HG02588 (cell line): Measurements from ENCODE around the gene FOXS1.
"Not testable (repeated sequence)": the region's sequence is repeated elsewhere in the genome, so short reads cannot be mapped to it uniquely, and the experiment has no call there.

Experiments used
- ATAC-seq: cut with Tn5 transposase; IDR thresholded peaks from one replicate; pipeline ENCODE4 v1.9.1; 2021; ENCODE audit warnings: mild to moderate bottlenecking, moderate library complexity; ENCODE audit not compliant: unreplicated experiment

The FOXS1 gene

DNA sequence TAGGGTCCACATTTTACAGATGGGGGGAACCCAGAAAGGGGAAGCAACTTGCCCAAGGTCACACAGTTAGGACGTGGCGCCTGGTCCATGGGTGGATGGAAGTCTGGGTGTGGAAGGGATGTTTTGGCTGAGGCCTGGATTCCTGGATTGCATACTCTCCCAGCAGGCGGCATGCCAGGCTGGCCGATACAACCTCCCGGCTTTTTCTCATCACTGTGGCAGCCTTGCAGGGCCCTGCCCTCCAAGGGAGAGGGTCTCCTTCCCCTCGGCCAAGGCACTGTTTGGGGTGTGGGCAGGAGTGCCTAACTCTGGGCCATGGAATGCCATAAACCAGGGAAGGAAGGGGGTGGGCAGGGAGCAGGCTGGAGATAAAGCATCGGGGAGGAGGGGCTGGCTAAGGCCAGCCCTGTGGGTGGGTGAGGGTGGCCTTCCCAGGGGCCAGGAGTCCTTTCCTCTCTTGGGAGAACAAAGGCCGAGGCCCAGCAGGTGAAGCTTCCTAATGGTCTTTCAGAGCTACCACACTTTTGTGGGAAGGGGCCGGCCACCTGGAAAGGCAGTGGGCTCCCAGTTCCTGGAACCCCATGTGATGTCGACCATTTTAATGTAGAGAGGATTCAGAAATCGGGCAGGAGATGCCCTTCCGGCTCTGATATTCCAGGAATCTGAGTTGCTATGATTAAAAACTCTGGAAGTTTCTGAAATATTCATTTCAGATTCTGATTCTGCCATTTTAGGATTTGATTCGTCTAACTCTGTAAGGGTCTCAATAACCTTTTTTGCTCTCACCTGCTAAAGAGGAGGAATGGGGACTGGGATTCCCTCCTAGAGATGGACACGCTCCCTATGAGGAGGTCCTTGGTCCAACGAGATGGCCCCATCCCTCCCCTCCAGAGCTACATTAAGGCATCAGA lies 4.2 kb downstream of the FOXS1 start:
- no peak for ATAC-seq

- no peak for ATAC-seq
These were observed 5.5 kb downstream of the FOXS1 start for GRCh38 chr20:31839782-31840487.

GRCh38 chr20:31838646-31839292 lies 6.6 kb downstream of the FOXS1 start:
- no peak for ATAC-seq

DNA sequence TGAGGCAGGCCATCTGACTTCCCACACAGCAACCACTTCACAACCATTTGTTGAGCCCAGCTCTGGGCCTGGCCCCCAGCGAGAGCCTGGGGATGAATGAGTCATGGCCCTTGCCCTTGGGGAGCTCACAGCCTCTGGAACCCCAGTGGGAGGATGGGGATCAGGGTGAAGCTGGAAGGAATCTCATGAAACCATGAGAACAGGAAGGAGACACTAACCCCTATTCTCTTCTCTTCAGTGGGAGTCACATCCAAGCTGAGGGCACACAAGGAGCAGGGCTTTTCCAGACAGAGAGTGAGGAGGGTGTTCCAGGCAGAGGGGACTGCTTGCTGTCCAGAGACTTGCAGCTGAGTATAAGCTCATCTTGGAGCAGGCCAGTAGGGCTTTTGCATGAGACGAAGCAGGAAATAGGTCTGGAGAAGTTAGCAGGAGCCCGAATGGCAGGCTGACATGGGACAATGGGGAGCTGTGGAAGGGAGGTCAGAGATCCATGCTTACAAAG lies 7.5 kb downstream of the FOXS1 start:
- no peak for ATAC-seq

DNA sequence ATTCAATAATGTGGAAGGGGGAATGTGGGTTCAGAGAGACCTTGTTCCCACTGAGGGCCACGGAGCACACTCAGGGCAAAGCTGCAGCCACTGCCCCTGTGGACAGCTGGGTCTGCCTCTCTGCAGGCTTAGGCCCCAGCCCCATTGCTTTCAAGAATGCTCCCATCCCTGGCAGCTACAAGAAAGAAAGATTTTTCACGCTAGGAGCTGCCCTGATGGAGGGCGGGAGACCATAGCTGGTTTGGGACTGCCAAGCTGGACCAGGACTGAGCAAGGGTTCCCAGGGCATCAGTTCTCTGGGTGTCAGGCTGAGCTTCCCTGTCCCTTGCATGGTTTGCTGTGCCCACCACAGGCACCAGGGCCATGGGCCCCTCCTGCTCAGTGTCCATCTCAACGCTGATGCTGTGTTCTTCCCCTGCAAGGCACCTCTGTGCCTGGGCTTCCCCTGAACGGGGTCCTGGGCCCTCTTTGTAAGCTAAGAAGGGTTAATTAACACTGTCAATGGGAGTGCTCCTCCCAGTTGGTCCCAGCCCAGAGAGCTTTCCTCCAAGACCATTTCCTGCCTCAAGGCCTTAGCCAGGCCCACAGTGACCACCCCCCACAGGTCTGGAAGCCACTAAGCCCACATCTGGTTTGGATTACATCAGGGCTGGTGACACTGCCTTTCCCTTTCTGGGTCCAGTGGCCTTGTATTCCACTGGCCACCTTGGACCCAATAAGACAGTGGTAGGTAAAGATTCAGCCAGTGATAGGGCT lies 8.4 kb downstream of the FOXS1 start:
- no peak for ATAC-seq

DNA sequence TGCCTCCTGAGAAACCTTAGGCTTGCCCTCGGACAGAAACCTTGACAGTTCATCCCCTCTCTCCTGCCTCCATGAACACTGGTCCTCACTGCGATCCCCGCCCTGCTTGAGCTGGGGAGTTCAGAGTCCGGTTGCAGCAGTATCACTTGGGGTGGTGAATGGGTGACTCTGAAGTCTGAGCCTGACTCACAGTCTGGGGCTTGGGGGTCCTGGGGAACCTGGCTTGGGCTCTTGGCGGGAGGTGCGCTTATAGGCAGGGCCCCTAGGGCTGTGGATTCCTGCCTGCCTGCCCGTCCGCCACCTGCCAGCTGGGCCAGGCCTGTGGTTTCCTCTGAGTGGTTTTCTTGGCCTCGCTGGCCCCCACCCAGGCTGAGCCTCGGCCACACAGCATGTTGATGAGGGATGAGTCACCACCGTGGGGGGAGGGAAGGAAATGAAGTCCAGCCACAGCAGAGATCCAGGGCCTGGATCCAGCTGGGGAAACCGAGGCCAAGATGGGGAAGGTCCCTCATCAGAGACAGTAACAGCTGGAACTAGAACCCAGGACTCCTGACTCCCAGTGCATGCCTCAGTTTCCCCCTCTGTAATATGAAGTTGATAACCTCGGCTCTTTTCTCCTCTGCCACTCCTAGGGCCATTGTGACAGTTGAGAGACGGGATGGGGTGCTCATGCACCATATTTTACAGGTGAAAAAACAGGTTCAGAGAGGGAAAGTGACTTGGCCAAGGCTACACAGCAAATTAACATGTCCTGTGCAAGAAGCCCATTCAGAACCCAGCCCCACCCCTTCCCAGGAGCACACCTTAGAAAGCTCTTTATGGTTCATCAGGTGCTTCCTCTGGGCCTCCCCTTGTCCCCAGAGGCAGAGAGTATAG lies 9.2 kb downstream of the FOXS1 start:
- no peak for ATAC-seq

DNA sequence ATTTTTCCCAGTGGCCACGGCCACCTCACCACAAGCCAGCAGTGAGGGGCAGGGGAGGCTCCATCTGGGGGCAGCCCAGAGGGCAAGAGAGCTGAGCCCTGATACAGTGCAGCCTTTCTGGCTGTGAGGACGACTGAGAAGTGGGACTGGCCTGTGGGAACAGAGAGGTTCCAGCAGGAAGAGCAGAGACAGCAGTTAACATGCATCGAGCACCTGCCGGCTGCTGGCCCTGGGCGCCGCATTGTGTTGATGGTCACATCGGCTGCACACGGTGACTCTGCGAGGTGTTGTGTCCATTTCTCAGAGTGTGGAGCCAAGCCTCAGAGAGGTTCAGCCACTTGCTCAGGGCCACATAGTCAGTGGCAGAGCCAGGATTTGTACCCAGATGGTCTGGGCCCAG lies 9.8 kb downstream of the FOXS1 start:
- ATAC-seq = no peak

GRCh38 chr20:31833931-31834521 lies 11.4 kb downstream of the FOXS1 start:
- no peak for ATAC-seq

- no peak for ATAC-seq
These were observed 12.1 kb downstream of the FOXS1 start for GRCh38 chr20:31833130-31833930.

DNA sequence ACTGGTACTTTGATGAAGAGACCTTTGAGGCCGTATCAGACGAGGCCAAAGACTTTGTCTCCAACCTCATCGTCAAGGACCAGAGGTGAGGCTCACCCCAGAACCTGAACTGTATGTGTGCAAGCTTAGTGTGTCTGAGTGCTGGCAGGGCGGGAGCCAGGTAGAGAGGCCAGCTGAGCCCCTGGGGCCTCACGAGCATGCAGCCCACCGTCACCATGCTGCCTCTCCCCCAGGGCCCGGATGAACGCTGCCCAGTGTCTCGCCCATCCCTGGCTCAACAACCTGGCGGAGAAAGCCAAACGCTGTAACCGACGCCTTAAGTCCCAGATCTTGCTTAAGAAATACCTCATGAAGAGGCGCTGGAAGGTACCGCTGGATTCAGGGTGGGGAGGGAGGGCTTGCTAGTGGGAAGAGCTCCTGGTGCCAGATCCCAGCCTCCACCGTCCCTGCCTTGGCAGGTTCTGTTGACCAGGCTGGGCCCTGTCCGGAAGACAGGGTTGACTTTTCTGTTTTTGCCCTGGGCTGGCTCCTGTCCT lies 13.6 kb downstream of the FOXS1 start:
- ATAC-seq = no peak

GRCh38 chr20:31831211-31831610 lies 14.2 kb downstream of the FOXS1 start:
- ATAC-seq = no peak

GRCh38 chr20:31830406-31830981 lies 14.9 kb downstream of the FOXS1 start:
- ATAC-seq = no peak

DNA sequence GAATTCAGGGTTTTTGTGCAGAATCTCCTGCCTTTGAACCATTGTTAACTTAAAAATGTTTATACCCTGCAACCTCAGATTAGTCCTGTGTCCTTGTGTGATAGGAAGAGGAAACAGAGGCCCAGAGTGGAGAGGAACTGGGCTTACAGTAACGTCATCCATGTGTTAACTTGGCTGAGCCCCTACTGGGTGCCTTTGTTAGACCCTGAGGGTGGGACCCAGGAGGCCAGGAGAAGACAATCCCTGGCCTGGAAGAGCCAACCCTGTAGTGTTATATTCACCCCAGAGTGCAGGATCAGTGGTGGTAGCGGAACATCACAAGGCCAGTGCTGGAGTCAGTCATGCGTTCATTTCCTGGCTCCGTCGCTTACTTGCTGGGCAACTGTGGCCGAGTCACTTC lies 15.7 kb downstream of the FOXS1 start:
- ATAC-seq = no peak

- ATAC-seq = not testable (repeated sequence)
These were observed 17.4 kb downstream of the FOXS1 start for GRCh38 chr20:31828016-31828415.

DNA sequence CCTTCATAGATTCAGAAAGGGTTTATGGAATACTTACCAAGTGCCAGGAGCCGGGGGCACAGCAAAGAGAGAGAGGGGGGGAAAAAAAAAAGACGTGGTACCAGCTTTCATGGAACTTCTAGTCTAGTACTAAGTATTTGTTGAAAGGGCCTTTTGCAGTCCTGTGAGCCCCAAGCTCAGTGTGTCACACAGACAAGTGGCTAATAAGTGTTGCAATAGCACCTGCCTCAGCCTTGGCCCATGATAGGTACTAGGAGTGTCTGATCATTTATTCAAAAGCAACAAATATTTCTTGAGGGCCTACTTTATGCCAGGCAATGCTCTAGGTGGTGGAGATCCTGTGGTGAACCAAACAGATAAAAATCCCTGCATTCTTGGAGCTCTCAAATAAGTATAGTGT lies 18.3 kb downstream of the FOXS1 start:
- ATAC-seq = no peak

GRCh38 chr20:31826074-31826473 lies 19.3 kb downstream of the FOXS1 start:
- ATAC-seq = no peak

GRCh38 chr20:31824554-31825313 lies 20.7 kb downstream of the FOXS1 start:
- no peak for ATAC-seq
